Measurements from ENCODE around the gene CBR3. TPM values are rescaled to one million over a fixed set of nuclear protein-coding genes. Genes with fewer than 3 reads are reported as not detected.

CBR3 gene
- total RNA-seq, 1 donor from 2014 or later = 12.8 TPM

DNA sequence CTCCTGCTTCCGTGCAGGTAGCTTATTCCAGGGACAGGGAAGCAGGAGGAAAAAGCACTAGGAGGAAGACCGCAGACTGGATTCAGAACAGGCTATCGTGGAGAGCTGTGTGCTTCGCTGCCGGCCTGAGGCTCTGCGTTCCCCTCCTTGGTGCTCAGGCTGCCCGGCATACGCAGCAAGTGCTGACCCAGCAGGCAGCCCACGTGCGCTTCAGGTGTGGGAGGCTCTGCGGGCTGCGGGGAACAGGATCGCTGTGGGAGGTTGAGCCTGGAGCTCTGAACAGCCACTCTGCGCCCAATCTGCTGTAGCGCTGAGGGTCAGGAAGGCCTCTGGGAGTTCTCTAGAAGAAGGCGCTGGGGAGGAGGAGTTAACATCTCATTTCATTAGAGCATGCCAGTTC lies 49.7 kb downstream of the CBR3 start:
- no peak overlapping the region for H3K4me3 ChIP-seq (ENCODE audit: low read depth, low read length)
- no peak for TF ChIP-seq CTCF (conservative IDR thresholded peaks at IDR 0.05; ENCODE audit: low read depth, low read length)
- DNase-seq (ENCODE audit: low read depth) = no peak

DNA sequence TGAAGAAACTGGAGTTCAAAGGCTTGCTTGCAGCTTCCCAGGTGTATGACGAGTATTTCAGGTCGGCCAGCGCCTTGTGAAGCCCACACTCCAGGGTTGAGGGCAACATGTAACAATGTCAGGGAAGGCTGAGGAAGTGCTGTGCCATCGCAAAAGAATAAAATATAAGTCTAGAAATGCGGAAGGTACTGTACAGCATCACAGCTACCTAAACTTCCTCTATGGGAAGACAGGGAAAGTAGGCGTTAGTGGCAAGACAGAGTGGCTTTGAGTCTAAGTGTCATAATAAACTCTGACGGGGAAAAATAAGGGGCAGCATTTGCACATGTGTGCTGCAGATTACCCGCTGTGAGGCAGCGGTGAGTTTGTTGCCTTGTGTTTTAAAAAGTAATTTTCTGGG lies 50.6 kb downstream of the CBR3 start:
- no peak overlapping the region for H3K4me3 ChIP-seq (ENCODE audit: low read depth, low read length)
- no peak for DNase-seq (ENCODE audit: low read depth)
- no peak for TF ChIP-seq CTCF (conservative IDR thresholded peaks at IDR 0.05; ENCODE audit: low read depth, low read length)

- H3K4me3 ChIP-seq (ENCODE audit: low read depth, low read length) = no peak overlapping the region
- no peak for DNase-seq (ENCODE audit: low read depth)
- TF ChIP-seq CTCF (conservative IDR thresholded peaks at IDR 0.05; ENCODE audit: low read depth, low read length) = no peak
Observed at GRCh38 chr21:36186081-36186480, 51.2 kb downstream of the CBR3 start.

GRCh38 chr21:36186506-36187399 lies 51.9 kb downstream of the CBR3 start:
- TF ChIP-seq CTCF (conservative IDR thresholded peaks at IDR 0.05; ENCODE audit: low read depth, low read length) = no peak
- no peak overlapping the region for H3K4me3 ChIP-seq (ENCODE audit: low read depth, low read length)
- DNase-seq (ENCODE audit: low read depth) = no peak

DNA sequence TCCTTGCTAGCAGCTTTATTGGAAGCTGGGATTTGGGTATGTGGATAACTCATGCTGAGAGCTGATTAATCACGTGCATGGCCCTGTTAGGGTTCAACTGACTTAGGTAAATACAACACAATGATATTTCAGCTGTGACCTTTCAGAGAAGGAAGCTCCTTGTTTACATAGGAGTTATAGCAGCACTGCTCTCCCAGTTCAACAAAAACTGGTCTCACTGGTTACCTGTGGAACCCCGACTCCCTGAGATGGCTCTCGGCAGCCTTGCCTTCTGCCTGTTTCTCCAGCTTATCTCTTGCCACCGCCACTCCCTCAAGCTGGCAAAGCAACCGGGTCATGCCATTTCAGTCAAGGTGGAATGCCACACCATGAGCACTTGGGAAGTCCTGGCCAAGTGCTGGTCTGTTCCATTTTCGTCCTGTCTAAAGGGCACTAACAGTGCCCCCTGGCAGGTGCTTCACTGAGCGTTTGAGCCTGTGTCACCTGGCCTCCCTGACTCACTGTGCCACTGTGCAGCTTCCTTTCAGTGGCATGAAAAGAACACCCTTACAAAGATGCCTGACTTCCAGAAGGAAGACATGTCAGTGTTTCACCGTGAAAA lies 53.3 kb downstream of the CBR3 start:
- no peak for DNase-seq (ENCODE audit: low read depth)
- H3K4me3 ChIP-seq (ENCODE audit: low read depth, low read length) = no peak overlapping the region
- no peak for TF ChIP-seq CTCF (conservative IDR thresholded peaks at IDR 0.05; ENCODE audit: low read depth, low read length)

- H3K4me3 ChIP-seq (ENCODE audit: low read depth, low read length) = no peak overlapping the region
- no peak for DNase-seq (ENCODE audit: low read depth)
- TF ChIP-seq CTCF (conservative IDR thresholded peaks at IDR 0.05; ENCODE audit: low read depth, low read length) = no peak
Observed at GRCh38 chr21:36188937-36189336, 54.1 kb downstream of the CBR3 start.

Data from epithelial cell of proximal tubule (primary cell).